ENCODE results near the gene JARID2. TPM values are rescaled to one million over a fixed set of nuclear protein-coding genes. Genes with fewer than 3 reads are reported as not detected.

JARID2 gene
- polyA plus RNA-seq, 1 donor from 2014 or later: 25.5 TPM

GRCh38 chr6:15512126-15512525, 266.3 kb downstream of the JARID2 start:
- Histone ChIP-seq H3K9me3 (ENCODE audit: low read length) (no peaks in the 10 kb centered on the region), H3K36me3 (ENCODE audit: insufficient read depth, low read length) (peaks cover 11% of the 10 kb centered on the region), H3K4me3 (ENCODE audit: low read length) (no peak overlapping the region), H3K9me2 (ENCODE audit: insufficient read depth, low read length) (no peaks in the 10 kb centered on the region), H3K27ac (ENCODE audit: low read length) (no peak overlapping the region), H3K79me2 (replicated peaks; ENCODE audit: insufficient read depth, low read length) (no peaks in the 10 kb centered on the region), H2AFZ (ENCODE audit: low read depth, low read length) (no peak overlapping the region), H3F3A (ENCODE audit: insufficient read depth, low read length, poor library complexity, severe bottlenecking) (no peaks in the 10 kb centered on the region), H3K27me3 (ENCODE audit: insufficient read depth, low read depth, low read length) (no peaks in the 10 kb centered on the region), H4K20me1 (ENCODE audit: insufficient read depth) (no peaks in the 10 kb centered on the region), H3K4me2 (ENCODE audit: low read length) (no peak overlapping the region), H3K9ac (ENCODE audit: low read length) (no peak overlapping the region)
- peak; percentile 47 for TF ChIP-seq RAD21 (conservative IDR thresholded peaks at IDR 0.05)
- TF ChIP-seq EP300 (conservative IDR thresholded peaks at IDR 0.05; ENCODE audit: poor library complexity, severe bottlenecking): no peak
- peak; percentile 48 for TF ChIP-seq SMC3 (conservative IDR thresholded peaks at IDR 0.05; ENCODE audit: poor library complexity)
- TF ChIP-seq TAF1 (IDR thresholded peaks at IDR 0.05; ENCODE audit: low read depth): no peak
- TF ChIP-seq REST (IDR thresholded peaks at IDR 0.05; ENCODE audit: borderline replicate concordance): no peak
- TF ChIP-seq CTCF (IDR thresholded peaks at IDR 0.05; ENCODE audit: poor library complexity, severe bottlenecking): peak; percentile 42

- Histone ChIP-seq H3K9me2 (ENCODE audit: insufficient read depth, low read length) (no peaks in the 10 kb centered on the region), H3K27ac (ENCODE audit: low read length) (no peak overlapping the region), H3K27me3 (ENCODE audit: insufficient read depth, low read depth, low read length) (no peaks in the 10 kb centered on the region), H3K79me2 (replicated peaks; ENCODE audit: insufficient read depth, low read length) (no peaks in the 10 kb centered on the region), H3F3A (ENCODE audit: insufficient read depth, low read length, poor library complexity, severe bottlenecking) (no peaks in the 10 kb centered on the region), H3K4me2 (ENCODE audit: low read length) (no peak overlapping the region), H3K9me3 (ENCODE audit: low read length) (no peaks in the 10 kb centered on the region), H2AFZ (ENCODE audit: low read depth, low read length) (no peak overlapping the region), H4K20me1 (ENCODE audit: insufficient read depth) (no peaks in the 10 kb centered on the region), H3K36me3 (ENCODE audit: insufficient read depth, low read length) (peaks cover 11% of the 10 kb centered on the region), H3K9ac (ENCODE audit: low read length) (no peak overlapping the region), H3K4me3 (ENCODE audit: low read length) (no peak overlapping the region)
- no peak for TF ChIP-seq TAF1 (IDR thresholded peaks at IDR 0.05; ENCODE audit: low read depth)
- TF ChIP-seq SMC3 (conservative IDR thresholded peaks at IDR 0.05; ENCODE audit: poor library complexity): no peak
- no peak for TF ChIP-seq MXI1 (conservative IDR thresholded peaks at IDR 0.05; ENCODE audit: poor library complexity, severe bottlenecking)
- no peak for TF ChIP-seq POLR2AphosphoS5 (IDR thresholded peaks at IDR 0.05)
- TF ChIP-seq EZH2 (IDR thresholded peaks at IDR 0.05; ENCODE audit: borderline replicate concordance, insufficient read depth, low read length, poor library complexity, severe bottlenecking): no peak
- TF ChIP-seq CTCF (IDR thresholded peaks at IDR 0.05; ENCODE audit: poor library complexity, severe bottlenecking): no peak
- no peak for TF ChIP-seq EP300 (conservative IDR thresholded peaks at IDR 0.05; ENCODE audit: poor library complexity, severe bottlenecking)
- TF ChIP-seq REST (IDR thresholded peaks at IDR 0.05; ENCODE audit: borderline replicate concordance): no peak
- TF ChIP-seq RAD21 (conservative IDR thresholded peaks at IDR 0.05): no peak
Observed at GRCh38 chr6:15512721-15513120, 266.9 kb downstream of the JARID2 start.
